GM18508 (cell line): ENCODE data around the gene HOXB9.

ENCODE experiments used
- ATAC-seq: cut with Tn5 transposase; IDR thresholded peaks from one replicate; pipeline ENCODE4 v1.9.1; 2021; ENCODE audit warnings: moderate number of reproducible peaks; ENCODE audit not compliant: insufficient read depth, unreplicated experiment

The HOXB9 gene

GRCh38 chr17:48574505-48575065 is 51.6 kb downstream of the HOXB9 start:
- ATAC-seq, result no peak

- no peak for ATAC-seq
Measured at GRCh38 chr17:48571826-48572417, 54.2 kb downstream of the HOXB9 start.
